Measurements from ENCODE around the gene XKR7.

Gene XKR7

DNA sequence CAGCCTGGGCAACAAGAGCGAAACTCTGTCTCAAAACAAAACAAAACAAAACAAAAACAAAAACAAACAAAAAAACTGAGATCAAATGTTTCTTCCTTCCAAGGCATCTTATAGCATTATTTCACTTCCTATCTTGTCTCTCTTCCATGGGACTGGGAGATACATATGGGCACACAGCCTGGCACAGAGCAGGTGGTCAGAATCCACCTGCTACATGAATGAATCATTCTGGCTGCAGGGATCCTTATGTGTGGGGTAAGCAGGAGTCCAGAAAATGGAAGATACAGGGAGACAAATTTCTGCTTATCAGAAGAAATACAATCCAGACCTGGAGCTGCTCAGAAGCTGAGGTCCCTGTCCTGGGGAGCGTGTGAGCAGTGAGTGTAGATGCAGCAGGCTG, 24.1 kb downstream of the XKR7 start:
- TF ChIP-seq TCF12 (IDR thresholded peaks at IDR 0.05; ENCODE audit: low read depth), result no peak
- no peak for TF ChIP-seq YY1 (IDR thresholded peaks at IDR 0.05; ENCODE audit: low read depth)
- no peak for TF ChIP-seq EGR1 (IDR thresholded peaks at IDR 0.05)
- TF ChIP-seq TAF1 (IDR thresholded peaks at IDR 0.05; ENCODE audit: low read depth), result no peak
- no peak for TF ChIP-seq TEAD4 (IDR thresholded peaks at IDR 0.05)
- TF ChIP-seq, protein P1, sequence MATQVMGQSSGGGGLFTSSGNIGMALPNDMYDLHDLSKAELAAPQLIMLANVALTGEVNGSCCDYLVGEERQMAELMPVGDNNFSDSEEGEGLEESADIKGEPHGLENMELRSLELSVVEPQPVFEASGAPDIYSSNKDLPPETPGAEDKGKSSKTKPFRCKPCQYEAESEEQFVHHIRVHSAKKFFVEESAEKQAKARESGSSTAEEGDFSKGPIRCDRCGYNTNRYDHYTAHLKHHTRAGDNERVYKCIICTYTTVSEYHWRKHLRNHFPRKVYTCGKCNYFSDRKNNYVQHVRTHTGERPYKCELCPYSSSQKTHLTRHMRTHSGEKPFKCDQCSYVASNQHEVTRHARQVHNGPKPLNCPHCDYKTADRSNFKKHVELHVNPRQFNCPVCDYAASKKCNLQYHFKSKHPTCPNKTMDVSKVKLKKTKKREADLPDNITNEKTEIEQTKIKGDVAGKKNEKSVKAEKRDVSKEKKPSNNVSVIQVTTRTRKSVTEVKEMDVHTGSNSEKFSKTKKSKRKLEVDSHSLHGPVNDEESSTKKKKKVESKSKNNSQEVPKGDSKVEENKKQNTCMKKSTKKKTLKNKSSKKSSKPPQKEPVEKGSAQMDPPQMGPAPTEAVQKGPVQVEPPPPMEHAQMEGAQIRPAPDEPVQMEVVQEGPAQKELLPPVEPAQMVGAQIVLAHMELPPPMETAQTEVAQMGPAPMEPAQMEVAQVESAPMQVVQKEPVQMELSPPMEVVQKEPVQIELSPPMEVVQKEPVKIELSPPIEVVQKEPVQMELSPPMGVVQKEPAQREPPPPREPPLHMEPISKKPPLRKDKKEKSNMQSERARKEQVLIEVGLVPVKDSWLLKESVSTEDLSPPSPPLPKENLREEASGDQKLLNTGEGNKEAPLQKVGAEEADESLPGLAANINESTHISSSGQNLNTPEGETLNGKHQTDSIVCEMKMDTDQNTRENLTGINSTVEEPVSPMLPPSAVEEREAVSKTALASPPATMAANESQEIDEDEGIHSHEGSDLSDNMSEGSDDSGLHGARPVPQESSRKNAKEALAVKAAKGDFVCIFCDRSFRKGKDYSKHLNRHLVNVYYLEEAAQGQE (IDR thresholded peaks at IDR 0.05; ENCODE audit: low read depth), result no peak
- TF ChIP-seq FOXM1 (IDR thresholded peaks at IDR 0.05; ENCODE audit: borderline replicate concordance, low read depth), result no peak

DNA sequence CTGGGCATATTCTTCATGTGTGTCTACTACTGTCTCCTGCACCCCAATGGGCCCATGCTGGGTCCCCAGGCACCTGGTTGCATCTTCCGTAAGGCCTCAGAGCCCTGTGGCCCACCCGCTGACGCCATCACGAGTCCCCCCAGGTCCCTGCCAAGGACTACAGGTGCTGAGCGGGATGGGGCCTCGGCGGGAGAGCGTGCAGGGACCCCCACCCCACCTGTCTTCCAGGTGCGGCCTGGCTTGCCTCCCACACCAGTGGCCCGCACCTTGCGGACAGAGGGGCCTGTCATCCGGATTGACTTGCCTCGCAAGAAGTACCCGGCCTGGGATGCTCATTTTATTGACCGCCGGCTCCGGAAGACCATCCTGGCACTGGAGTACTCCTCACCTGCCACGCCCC, 29.0 kb downstream of the XKR7 start:
- TF ChIP-seq EP300 (IDR thresholded peaks at IDR 0.05; ENCODE audit: borderline replicate concordance), result no peak
- TF ChIP-seq CREB1 (IDR thresholded peaks at IDR 0.05; ENCODE audit: low read depth), result no peak

DNA sequence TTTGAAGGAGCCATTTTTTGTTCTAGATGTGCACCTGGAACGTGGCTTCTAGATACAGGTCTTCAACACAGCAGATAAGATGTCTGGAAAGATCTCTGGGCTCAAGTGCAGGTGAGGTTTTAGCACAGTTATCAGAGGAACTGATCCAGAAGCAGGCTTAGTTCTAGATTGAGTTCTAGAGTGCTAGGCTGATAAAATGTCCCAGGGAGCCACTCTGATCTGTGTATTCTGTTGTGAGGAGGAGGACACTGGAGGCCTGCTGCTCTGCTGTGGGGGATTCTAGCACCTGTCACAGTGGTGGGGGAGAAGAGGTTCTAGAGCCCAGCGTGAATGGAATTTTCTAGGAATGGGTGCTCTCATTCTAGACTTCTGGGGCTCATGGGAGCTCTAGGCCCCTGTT, 30.3 kb downstream of the XKR7 start:
- TF ChIP-seq, protein P2, sequence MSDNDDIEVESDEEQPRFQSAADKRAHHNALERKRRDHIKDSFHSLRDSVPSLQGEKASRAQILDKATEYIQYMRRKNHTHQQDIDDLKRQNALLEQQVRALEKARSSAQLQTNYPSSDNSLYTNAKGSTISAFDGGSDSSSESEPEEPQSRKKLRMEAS (IDR thresholded peaks at IDR 0.05), result no peak
- TF ChIP-seq EGR1 (IDR thresholded peaks at IDR 0.05) (no peak), TEAD4 (IDR thresholded peaks at IDR 0.05) (no peak), EP300 (IDR thresholded peaks at IDR 0.05; ENCODE audit: borderline replicate concordance) (no peak), FOXM1 (IDR thresholded peaks at IDR 0.05; ENCODE audit: borderline replicate concordance, low read depth) (no peak)

DNA sequence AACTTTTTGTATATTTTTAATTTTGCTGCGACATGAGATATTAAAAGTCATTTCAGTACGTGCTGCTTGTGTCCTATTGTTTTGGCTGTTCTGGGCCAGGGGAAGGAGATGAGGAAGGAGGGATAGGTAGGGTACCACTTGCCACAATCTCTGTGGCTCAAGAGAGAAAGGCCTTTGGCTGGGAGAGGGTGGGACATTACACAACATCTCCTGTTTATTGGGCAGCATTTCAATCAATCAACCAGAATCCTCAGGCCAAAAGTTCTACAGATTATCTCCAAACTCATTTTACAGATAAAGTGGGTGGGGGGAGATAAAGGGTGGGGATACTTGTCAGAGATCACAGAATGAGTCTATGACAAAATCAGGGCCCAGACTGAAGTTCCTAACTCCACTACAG, 35.4 kb downstream of the XKR7 start:
- TF ChIP-seq NFIC (IDR thresholded peaks at IDR 0.05) (no peak), FOXM1 (IDR thresholded peaks at IDR 0.05; ENCODE audit: borderline replicate concordance, low read depth) (no peak), ZBTB7A (IDR thresholded peaks at IDR 0.05; ENCODE audit: low read depth) (no peak), RAD21 (IDR thresholded peaks at IDR 0.05; ENCODE audit: low read depth) (no peak), CREB1 (IDR thresholded peaks at IDR 0.05; ENCODE audit: low read depth) (no peak), EP300 (IDR thresholded peaks at IDR 0.05; ENCODE audit: borderline replicate concordance) (no peak), EGR1 (IDR thresholded peaks at IDR 0.05) (no peak), CEBPB (IDR thresholded peaks at IDR 0.05) (no peak), TEAD4 (IDR thresholded peaks at IDR 0.05) (no peak), TAF1 (IDR thresholded peaks at IDR 0.05; ENCODE audit: low read depth) (no peak), TCF12 (IDR thresholded peaks at IDR 0.05; ENCODE audit: low read depth) (no peak), YY1 (IDR thresholded peaks at IDR 0.05; ENCODE audit: low read depth) (no peak)
- TF ChIP-seq, protein P3, sequence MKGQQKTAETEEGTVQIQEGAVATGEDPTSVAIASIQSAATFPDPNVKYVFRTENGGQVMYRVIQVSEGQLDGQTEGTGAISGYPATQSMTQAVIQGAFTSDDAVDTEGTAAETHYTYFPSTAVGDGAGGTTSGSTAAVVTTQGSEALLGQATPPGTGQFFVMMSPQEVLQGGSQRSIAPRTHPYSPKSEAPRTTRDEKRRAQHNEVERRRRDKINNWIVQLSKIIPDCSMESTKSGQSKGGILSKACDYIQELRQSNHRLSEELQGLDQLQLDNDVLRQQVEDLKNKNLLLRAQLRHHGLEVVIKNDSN (IDR thresholded peaks at IDR 0.05), result no peak
- TF ChIP-seq, protein P1 (IDR thresholded peaks at IDR 0.05; ENCODE audit: low read depth), result no peak
- TF ChIP-seq, protein P2 (IDR thresholded peaks at IDR 0.05), result no peak

DNA sequence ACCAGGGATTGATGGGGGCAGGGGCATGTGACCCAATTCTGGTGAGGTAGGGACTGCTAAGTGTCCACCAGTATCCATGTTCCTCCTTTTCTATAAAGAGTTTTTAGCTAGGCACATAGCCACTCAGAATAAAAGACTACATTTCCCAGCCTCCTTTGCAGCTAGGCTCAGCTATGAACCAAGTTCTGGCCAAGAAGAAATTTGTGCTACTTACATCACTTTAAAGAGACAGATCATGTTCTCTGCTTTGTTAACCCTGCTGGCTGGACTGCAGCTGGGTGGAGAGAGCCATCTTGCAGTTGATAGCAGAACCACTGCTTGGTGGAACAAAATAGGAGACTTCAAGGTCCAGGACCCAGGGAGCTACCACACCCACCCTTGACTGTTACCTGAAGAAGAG, 37.0 kb downstream of the XKR7 start:
- no peak for TF ChIP-seq CEBPB (IDR thresholded peaks at IDR 0.05)
- TF ChIP-seq CREB1 (IDR thresholded peaks at IDR 0.05; ENCODE audit: low read depth), result no peak
- TF ChIP-seq FOXM1 (IDR thresholded peaks at IDR 0.05; ENCODE audit: borderline replicate concordance, low read depth), result no peak
- TF ChIP-seq EGR1 (IDR thresholded peaks at IDR 0.05), result no peak
- no peak for TF ChIP-seq TCF12 (IDR thresholded peaks at IDR 0.05; ENCODE audit: low read depth)

DNA sequence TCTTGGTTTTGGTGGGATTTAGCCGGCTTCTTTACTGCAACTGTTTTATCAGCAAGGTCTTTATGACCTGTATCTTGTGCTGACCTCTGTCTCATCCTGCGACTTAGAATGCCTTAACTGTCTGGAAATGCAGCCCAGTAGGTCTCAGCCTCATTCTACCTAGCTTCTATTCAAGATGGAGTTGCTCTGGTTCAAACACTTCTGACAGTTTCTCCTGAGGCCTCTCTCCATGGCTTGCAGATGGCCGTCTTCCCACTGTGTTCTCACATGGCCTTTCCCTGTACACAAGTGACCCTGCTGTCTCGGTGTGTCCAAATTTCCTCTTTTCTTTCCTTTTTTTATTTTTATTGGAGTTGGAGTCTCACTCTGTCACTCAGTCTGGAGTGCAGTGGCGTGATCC, 38.1 kb downstream of the XKR7 start:
- TF ChIP-seq, protein P1 (IDR thresholded peaks at IDR 0.05; ENCODE audit: low read depth), result no peak
- TF ChIP-seq ZBTB7A (IDR thresholded peaks at IDR 0.05; ENCODE audit: low read depth) (no peak), EGR1 (IDR thresholded peaks at IDR 0.05) (no peak), CREB1 (IDR thresholded peaks at IDR 0.05; ENCODE audit: low read depth) (no peak), RAD21 (IDR thresholded peaks at IDR 0.05; ENCODE audit: low read depth) (no peak), NFIC (IDR thresholded peaks at IDR 0.05) (no peak), TEAD4 (IDR thresholded peaks at IDR 0.05) (no peak)
- TF ChIP-seq, protein P2 (IDR thresholded peaks at IDR 0.05), result no peak
- TF ChIP-seq, protein P3 (IDR thresholded peaks at IDR 0.05), result no peak
